ENCODE measurements around the gene SH3GL1. TPM values are rescaled to one million over a fixed set of nuclear protein-coding genes. Genes with fewer than 3 reads are reported as not detected.

SH3GL1 gene
- total and polyA plus RNA-seq, 2 experiments from 2014 or later = 92.8 to 97.9 TPM

DNA sequence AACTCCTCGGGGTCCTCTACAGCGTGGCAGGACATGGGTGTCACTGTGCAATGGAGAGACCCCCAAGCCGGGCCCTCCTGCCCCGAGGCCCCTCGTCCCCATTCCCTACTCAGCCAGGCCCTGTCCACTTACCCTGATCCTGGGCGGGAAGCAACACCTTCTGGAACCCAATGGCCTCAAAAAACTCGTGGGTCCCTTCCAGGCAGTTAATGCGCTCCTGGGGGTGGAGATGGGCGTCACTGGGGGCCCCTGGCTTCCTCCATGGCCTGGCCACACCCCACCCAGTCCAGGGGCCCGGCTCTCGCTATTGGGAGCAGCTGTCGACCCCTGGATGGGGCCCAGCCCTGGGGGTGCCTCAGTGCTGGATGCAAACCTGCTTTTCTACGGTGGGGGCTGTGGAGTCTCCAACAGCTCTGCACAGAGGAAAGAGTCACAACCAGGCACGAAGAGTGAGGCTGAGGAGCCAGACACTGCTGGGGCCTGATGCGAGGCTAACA, 46.4 kb upstream of the SH3GL1 start:
- H3K27me3 ChIP-seq = no peaks in the 10 kb centered on the region
- DNase-seq (ENCODE audit: low read depth in 1 of 2, low spot score in 1 of 2) = no peak
- no peaks in the 10 kb centered on the region for H3K9me3 ChIP-seq (ENCODE audit: low read depth)
- no peak overlapping the region for H3K4me3 ChIP-seq
- peaks cover 35% of the 10 kb centered on the region for H3K36me3 ChIP-seq
- H3K4me1 ChIP-seq (ENCODE audit: low read depth) = no peaks in the 10 kb centered on the region
- no peak overlapping the region for H3K27ac ChIP-seq
- TF ChIP-seq, protein P1, sequence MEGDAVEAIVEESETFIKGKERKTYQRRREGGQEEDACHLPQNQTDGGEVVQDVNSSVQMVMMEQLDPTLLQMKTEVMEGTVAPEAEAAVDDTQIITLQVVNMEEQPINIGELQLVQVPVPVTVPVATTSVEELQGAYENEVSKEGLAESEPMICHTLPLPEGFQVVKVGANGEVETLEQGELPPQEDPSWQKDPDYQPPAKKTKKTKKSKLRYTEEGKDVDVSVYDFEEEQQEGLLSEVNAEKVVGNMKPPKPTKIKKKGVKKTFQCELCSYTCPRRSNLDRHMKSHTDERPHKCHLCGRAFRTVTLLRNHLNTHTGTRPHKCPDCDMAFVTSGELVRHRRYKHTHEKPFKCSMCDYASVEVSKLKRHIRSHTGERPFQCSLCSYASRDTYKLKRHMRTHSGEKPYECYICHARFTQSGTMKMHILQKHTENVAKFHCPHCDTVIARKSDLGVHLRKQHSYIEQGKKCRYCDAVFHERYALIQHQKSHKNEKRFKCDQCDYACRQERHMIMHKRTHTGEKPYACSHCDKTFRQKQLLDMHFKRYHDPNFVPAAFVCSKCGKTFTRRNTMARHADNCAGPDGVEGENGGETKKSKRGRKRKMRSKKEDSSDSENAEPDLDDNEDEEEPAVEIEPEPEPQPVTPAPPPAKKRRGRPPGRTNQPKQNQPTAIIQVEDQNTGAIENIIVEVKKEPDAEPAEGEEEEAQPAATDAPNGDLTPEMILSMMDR (IDR thresholded peaks at IDR 0.05; ENCODE audit: low read depth, low read length) = no peak

DNA sequence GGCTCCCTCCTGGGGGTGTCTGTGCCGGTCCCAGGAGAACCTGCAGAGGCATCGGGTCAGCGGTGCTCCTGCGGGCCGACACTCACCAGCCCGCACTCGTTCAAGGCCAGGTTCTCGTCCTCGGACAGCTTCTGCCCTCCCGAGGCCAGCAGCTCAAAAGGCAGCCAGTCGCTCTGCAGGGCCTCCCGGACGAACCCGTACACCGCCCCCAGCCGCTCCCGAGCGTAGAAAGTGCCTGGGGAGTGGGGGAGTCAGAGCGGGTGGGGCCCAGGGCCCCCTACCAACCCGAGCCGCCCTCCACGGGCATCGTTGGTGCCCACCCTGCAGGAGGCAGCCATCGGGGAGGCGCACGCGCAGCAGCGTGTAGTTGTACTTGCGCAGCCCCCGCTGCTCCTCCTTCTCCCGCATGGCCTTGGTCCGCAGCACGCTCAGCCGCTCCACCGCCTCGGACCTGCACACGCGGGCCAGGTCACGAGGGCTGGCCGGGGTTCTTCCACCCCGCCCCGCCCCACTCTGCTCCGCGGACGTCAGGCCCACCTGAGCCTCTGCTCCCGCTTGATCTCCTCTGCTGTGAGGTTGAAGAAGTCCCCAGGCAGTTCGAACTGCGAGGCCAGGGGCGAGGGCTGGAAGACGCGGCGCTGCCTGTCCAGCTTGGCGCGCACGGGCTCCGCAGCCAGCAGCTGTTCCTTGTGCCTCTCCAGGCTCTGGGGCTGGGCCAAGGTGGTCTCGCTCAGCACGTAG, 45.8 kb upstream of the SH3GL1 start:
- no peak overlapping the region for H3K27ac ChIP-seq
- H3K4me3 ChIP-seq = no peak overlapping the region

DNA sequence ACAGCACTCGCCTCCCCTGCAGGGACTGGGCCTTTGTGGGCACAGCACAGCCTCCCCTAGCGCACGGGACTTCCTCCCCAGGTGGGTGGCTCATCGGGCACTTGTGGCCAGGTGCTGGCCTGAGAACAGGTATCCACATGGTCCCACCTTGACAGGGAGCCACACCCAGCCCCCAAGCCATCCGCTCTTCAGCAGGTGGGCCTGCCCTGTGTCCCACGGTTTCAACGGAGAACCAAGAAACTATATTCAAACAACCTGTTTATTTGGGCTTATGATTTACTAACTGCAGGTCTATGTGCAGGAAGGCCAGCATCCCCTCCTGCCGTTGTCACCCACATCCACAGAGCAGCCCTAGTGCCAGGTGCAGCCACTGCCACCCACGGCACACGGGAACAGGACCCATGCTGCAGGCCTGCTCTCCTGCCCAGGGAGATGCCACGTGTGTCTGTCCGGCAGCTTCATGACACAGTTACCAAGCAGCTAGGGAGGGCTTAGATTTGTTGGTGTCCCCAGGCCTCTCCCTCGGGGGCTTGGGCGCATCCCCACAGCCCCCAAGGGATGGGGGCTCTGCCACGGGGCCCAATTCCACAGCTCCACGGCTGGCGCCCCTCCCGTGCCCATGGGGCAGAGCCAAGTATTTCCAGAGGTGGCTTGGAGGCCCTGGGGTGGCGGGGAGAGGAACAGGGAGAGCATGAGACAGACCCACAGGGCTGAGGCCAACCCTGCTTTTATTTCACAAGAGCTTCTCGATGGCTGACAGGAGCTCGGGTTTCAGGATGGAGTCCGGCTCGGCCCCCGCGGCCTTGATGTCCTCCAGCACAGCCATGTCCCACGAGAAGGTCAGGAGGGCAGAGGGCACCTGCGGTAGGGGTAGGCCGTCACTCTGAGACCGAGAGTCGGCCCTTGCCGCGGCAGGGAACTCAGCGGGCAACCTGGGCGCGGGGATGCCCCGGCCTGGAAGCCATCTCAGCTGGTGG, 44.7 kb upstream of the SH3GL1 start:
- Histone ChIP-seq H3K27me3 (no peaks in the 10 kb centered on the region), H3K36me3 (peaks cover 28% of the 10 kb centered on the region), H3K4me3 (no peak overlapping the region), H3K27ac (peak overlapping the region; percentile 12), H3K4me1 (ENCODE audit: low read depth) (no peaks in the 10 kb centered on the region), H3K9me3 (ENCODE audit: low read depth) (no peaks in the 10 kb centered on the region)
- DNase-seq (ENCODE audit: low read depth in 1 of 2, low spot score in 1 of 2) = peak in 1 of 2 donors; percentile 13
- TF ChIP-seq, protein P1 (IDR thresholded peaks at IDR 0.05; ENCODE audit: low read depth, low read length) = no peak

More for the DNA sequence above, 45.8 kb upstream of the SH3GL1 start:
- Histone ChIP-seq H3K27me3 (no peaks in the 10 kb centered on the region), H3K36me3 (peaks cover 30% of the 10 kb centered on the region), H3K4me1 (ENCODE audit: low read depth) (no peaks in the 10 kb centered on the region), H3K9me3 (ENCODE audit: low read depth) (no peaks in the 10 kb centered on the region)
- DNase-seq (ENCODE audit: low read depth in 1 of 2, low spot score in 1 of 2) = no peak
- TF ChIP-seq, protein P1 (IDR thresholded peaks at IDR 0.05; ENCODE audit: low read depth, low read length) = no peak

DNA sequence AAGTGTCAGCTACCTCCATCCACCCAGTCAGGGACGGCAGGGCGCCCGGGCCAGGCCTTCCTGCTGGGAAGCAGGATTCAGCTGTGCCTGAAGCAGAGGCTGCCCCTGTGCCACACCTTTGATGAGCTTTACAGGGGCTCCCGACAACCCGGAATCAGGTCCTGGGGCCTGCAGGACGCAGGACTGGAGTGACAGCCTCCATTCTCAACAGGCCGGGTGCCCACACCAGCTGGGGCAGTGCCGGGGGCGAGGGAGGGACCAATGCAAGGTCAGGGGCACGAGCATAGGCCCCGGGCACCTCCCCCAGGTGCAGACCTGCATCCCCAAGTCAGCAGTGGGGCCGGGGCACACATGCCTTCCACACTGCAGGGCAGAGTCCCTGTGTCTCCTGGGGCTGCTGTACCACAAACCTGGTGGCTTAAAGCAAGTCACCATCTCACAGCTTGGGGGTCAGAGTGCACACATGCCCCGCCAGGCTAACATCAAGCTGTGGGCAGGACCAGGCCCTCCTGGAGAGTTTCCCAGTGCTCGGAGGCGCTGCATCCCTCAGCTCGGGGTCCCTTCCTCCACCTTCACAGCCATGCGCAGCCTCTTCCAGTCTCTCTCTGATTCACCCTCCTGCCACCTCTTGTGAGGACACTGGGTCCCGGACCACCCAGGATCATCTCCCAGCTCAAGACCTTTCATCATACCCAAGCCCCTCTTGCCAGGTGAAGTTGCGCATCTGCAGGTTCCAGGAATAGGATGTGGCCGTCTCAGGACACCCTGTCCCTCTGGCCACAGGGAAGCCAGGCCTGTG, 43.8 kb upstream of the SH3GL1 start:
- Histone ChIP-seq H3K27ac (peak overlapping the region; percentile 12), H3K27me3 (no peaks in the 10 kb centered on the region), H3K9me3 (ENCODE audit: low read depth) (no peaks in the 10 kb centered on the region), H3K36me3 (peaks cover 28% of the 10 kb centered on the region), H3K4me3 (no peak overlapping the region), H3K4me1 (ENCODE audit: low read depth) (no peaks in the 10 kb centered on the region)
- DNase-seq (ENCODE audit: low read depth in 1 of 2, low spot score in 1 of 2) = no peak
- TF ChIP-seq, protein P1 (IDR thresholded peaks at IDR 0.05; ENCODE audit: low read depth, low read length) = no peak

DNA sequence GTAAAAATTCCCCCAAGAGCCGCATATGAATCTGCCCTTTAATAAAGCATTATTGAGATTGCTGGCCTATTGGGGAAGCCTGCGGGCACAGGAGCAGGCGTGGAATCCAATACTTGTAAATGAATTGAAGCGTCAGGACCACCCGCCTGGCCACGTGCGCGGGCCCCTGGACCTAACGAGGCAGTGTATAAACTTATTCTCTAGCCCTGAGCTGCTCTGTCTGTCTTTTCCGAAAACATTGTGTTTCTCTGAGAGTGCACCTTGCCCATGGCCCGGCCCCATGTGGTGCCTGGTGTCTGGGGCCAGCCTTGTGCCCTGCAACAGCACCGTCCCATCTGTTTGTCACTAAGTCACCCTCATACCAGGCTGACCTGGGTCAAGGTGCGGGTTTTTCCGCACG, 42.8 kb upstream of the SH3GL1 start:
- no peak for DNase-seq (ENCODE audit: low read depth in 1 of 2, low spot score in 1 of 2)
- peaks cover 20% of the 10 kb centered on the region for H3K36me3 ChIP-seq
- H3K9me3 ChIP-seq (ENCODE audit: low read depth) = no peaks in the 10 kb centered on the region
- no peaks in the 10 kb centered on the region for H3K4me1 ChIP-seq (ENCODE audit: low read depth)
- H3K27ac ChIP-seq = no peak overlapping the region
- no peak overlapping the region for H3K4me3 ChIP-seq
- no peaks in the 10 kb centered on the region for H3K27me3 ChIP-seq
- TF ChIP-seq, protein P1 (IDR thresholded peaks at IDR 0.05; ENCODE audit: low read depth, low read length) = no peak

All from cardiac muscle cell (in vitro differentiated cells and primary cell).